Measurements from ENCODE around the gene DIAPH2.
A peak's percentile ranks its signal among the peaks of the same experiment; 100 is the strongest.

The DIAPH2 gene

DNA sequence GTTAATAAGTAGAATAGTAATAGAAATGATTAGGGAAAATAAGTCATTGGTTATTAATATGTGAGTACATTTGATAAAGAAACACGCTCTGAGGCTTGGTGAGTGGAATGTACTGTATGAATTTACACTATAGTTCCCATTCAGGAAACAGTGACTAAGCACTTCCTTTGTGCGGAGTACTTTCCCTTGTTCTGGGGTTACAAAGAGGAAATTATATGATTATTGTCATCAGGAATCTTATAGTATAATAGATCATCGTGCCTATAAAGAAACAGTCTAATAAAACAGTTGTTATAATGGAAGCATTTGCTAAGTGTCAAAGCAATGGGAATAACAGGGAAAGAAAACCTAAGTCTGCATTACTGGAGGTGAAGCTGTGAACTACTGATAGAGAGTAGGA lies 337.0 kb downstream of the DIAPH2 start:
- Histone ChIP-seq H3K4me2 (ENCODE audit: low read length) (no peak overlapping the region), H4K20me1 (ENCODE audit: control insufficient read depth, insufficient read depth, low read depth, low read length) (no peaks in the 10 kb centered on the region), H3K9me3 (ENCODE audit: control insufficient read depth, insufficient read depth, low read length) (no peaks in the 10 kb centered on the region), H3K9me2 (replicated peaks; ENCODE audit: control insufficient read depth, low read length) (no peaks in the 10 kb centered on the region), H3K4me1 (ENCODE audit: control insufficient read depth, low read length) (peaks cover 9% of the 10 kb centered on the region), H3K27me3 (ENCODE audit: control insufficient read depth, low read length) (no peaks in the 10 kb centered on the region), H3F3A (ENCODE audit: control insufficient read depth, insufficient read depth) (no peaks in the 10 kb centered on the region), H3K4me3 (ENCODE audit: low read length) (no peak overlapping the region), H3K36me3 (ENCODE audit: control insufficient read depth, low read length) (no peaks in the 10 kb centered on the region), H3K27ac (ENCODE audit: low read depth, low read length) (no peak overlapping the region), H3K79me2 (ENCODE audit: control insufficient read depth, low read length) (no peaks in the 10 kb centered on the region)
- TF ChIP-seq CTCF (IDR thresholded peaks at IDR 0.05; ENCODE audit: low read depth, low read length, poor library complexity, severe bottlenecking), result no peak
- TF ChIP-seq EZH2phosphoT487 (IDR thresholded peaks at IDR 0.05; ENCODE audit: borderline replicate concordance, low read length), result no peak

GRCh38 chrX:97026406-97026805 lies 341.8 kb downstream of the DIAPH2 start:
- no peaks in the 10 kb centered on the region for H4K20me1 ChIP-seq (ENCODE audit: control insufficient read depth, insufficient read depth, low read depth, low read length)
- no peaks in the 10 kb centered on the region for H3F3A ChIP-seq (ENCODE audit: control insufficient read depth, insufficient read depth)
- H3K79me2 ChIP-seq (ENCODE audit: control insufficient read depth, low read length), result no peaks in the 10 kb centered on the region
- H3K4me3 ChIP-seq (ENCODE audit: low read length), result no peak overlapping the region; the same call in 1 of the 2 replicates
- H3K9me3 ChIP-seq (ENCODE audit: control insufficient read depth, insufficient read depth, low read length), result no peaks in the 10 kb centered on the region
- H3K27ac ChIP-seq (ENCODE audit: low read depth, low read length), result no peak overlapping the region
- no peaks in the 10 kb centered on the region for H3K27me3 ChIP-seq (ENCODE audit: control insufficient read depth, low read length)
- peak overlapping the region; percentile 36 for H3K4me2 ChIP-seq (ENCODE audit: low read length)
- no peaks in the 10 kb centered on the region for H3K9me2 ChIP-seq (replicated peaks; ENCODE audit: control insufficient read depth, low read length)
- H3K4me1 ChIP-seq (ENCODE audit: control insufficient read depth, low read length), result peaks cover 11% of the 10 kb centered on the region
- TF ChIP-seq EZH2phosphoT487 (IDR thresholded peaks at IDR 0.05; ENCODE audit: borderline replicate concordance, low read length), result no peak
- TF ChIP-seq CTCF (IDR thresholded peaks at IDR 0.05; ENCODE audit: low read depth, low read length, poor library complexity, severe bottlenecking), result peak; percentile 14
- no peaks in the 10 kb centered on the region for H3K36me3 ChIP-seq (ENCODE audit: control insufficient read depth, low read length)

DNA sequence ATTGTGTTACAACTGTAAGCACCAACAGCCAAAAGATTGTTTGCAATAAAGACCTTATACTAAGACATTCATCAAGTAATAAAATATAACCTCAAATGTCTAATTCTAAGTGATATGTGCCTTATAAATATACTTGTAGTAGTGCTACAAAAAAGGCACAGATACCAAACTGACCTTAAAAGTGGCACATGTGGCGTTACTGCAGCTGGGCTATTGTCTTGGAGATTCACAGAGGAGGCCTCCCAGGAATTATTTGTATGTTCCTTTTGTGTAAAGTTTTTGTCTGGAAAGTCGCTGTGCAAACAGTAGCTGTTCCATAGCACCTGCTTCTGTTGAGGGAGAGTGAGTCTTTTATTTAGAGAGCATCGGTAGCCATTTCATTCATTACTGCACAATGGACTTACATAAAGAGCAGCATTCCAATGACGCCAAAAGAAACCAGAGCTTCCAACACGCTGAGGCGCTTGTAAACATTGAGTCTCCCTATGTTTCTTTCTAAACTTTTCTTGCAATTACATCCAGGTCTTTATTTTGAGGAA lies 342.8 kb downstream of the DIAPH2 start:
- H3K9me3 ChIP-seq (ENCODE audit: control insufficient read depth, insufficient read depth, low read length), result no peaks in the 10 kb centered on the region
- H3F3A ChIP-seq (ENCODE audit: control insufficient read depth, insufficient read depth), result no peaks in the 10 kb centered on the region
- no peaks in the 10 kb centered on the region for H3K9me2 ChIP-seq (replicated peaks; ENCODE audit: control insufficient read depth, low read length)
- H3K4me1 ChIP-seq (ENCODE audit: control insufficient read depth, low read length), result peaks cover 11% of the 10 kb centered on the region
- H3K36me3 ChIP-seq (ENCODE audit: control insufficient read depth, low read length), result no peaks in the 10 kb centered on the region
- H3K4me3 ChIP-seq (ENCODE audit: low read length), result no peak overlapping the region
- H3K79me2 ChIP-seq (ENCODE audit: control insufficient read depth, low read length), result no peaks in the 10 kb centered on the region
- H3K4me2 ChIP-seq (ENCODE audit: low read length), result no peak overlapping the region
- no peaks in the 10 kb centered on the region for H4K20me1 ChIP-seq (ENCODE audit: control insufficient read depth, insufficient read depth, low read depth, low read length)
- TF ChIP-seq EZH2phosphoT487 (IDR thresholded peaks at IDR 0.05; ENCODE audit: borderline replicate concordance, low read length) (no peak), CTCF (IDR thresholded peaks at IDR 0.05; ENCODE audit: low read depth, low read length, poor library complexity, severe bottlenecking) (no peak)
- H3K27ac ChIP-seq (ENCODE audit: low read depth, low read length), result no peak overlapping the region
- no peaks in the 10 kb centered on the region for H3K27me3 ChIP-seq (ENCODE audit: control insufficient read depth, low read length)

Data from DOHH2 (cell line).